ENCODE data around the gene NCOA6.
"Not testable (repeated sequence)": the region's sequence is repeated elsewhere in the genome, so short reads cannot be mapped to it uniquely, and the experiment has no call there.

Gene NCOA6

GRCh38 chr20:34773726-34774125 is 51.7 kb downstream of the NCOA6 start:
- DNase-seq = no peak

DNA sequence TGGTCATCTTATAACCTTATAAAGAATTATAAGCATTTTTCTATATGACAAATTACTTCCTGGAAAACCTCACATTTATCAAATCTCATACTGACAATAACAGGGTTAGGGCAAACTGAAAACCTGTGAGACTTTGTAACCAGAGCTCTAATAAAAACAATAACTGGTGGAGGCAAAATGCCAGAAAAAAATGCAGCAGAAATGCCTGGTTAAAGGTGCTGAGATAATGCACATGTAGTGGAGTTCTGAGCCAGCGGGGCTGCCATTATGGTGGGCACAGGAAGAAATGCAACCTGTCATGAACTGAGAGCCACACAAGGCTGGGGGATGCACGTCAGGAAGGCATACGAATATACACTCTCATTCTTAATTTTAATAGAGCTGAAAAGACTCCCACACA is 53.0 kb downstream of the NCOA6 start:
- no peak for DNase-seq

GRCh38 chr20:34771680-34772081 is 53.8 kb downstream of the NCOA6 start:
- no peak for DNase-seq

- no peak for DNase-seq
Measured at GRCh38 chr20:34768096-34768495, 57.4 kb downstream of the NCOA6 start.

DNA sequence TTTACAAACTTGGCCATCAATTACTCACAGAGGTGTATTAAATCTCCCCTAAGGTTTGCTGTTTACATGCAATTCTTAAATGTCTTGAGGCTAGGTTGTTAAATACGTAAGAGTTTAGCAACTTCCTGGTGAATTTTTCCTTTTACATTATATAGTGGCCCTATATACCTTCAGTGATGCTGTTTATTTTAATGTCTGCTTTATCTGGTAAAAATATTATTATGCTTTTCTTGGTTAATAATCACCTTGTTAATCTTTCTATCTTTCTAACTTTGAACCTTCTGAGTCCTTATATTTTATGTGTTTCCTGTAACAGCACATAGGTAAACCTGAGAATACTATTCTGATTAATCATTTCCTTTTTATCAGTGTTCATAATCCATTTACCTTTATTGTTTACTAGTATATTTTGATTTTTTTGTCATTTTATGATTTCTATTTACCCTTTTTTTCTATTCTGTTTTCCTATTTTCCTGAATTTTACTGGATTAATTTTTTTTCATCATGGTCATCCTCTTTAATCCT is 63.4 kb downstream of the NCOA6 start:
- no peak for DNase-seq

DNA sequence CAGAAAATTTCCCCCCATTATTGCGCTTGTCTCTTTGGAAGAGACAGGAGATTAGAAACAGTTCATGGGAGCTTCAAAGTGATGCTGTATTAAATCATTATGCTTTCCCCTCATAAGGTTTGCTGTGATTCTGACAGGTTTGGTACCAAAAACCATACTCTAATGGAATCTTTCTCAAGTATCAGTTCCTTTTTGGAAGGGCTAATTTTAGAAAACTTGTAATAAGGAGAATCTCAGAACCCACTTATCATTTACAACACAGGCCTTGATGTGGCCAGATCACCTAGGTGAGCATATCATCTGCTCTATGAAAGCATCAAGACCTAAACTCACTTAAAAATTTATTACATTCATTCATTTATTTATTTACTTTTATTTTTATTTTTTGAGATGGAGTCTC is 70.1 kb downstream of the NCOA6 start:
- no peak for DNase-seq

DNA sequence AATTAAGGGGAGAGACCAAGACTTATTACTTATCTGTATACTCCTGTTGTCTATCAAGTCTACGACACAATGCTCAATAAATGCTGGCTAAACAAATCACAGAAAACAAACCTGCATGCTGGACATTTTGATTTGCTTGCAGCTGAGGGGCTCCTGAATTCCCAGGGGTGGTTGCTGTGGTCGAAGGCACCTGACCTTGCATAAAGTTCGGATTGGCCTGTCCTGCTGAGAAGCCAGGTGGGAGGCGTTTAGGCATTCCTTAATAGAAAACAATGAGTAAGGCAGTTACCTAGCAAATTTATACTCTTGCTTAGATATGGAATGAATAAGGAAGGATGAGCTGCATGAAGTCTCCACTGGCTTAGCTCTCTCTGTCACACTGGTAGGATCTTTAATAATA is 70.8 kb downstream of the NCOA6 start:
- no peak for DNase-seq

GRCh38 chr20:34753706-34754461 is 71.6 kb downstream of the NCOA6 start:
- no peak for DNase-seq

DNA sequence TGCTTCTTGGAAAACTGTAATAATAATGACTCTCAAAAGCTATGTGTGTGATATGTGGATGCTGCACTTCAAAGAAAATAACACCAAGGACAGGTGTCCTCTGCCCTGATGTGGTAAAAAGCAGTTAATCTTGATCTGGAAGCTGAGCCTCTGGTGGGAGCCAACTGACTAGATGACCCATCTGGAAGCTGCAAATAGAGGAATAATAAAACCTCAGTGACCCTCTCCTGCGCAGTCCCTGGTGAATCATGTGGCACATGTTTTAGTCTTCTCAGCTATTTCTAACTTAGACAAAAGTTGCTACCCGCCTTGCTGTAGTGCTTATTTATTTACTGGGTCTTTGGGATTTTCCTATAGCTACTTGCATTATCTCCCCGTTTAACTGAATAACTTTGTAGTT is 74.0 kb downstream of the NCOA6 start:
- no peak for DNase-seq

DNA sequence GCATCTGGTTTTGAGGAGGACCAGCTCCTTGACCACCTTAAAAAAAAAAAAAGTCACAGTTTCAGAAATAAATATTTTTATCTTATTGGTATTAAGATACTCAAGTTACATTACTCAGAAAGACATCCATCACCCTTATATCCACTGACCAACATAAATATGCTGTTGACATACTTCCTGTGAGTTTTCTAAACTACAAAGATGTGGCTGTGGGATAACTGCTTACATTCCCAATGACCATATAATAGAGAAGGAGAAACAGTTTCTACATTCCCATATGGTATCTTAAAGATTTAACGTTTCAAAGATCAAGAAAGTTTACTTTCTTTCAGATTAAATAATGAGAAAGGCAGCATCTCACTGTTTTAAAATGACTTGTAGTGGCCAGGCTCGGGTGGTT is 75.0 kb downstream of the NCOA6 start:
- DNase-seq = no peak

DNA sequence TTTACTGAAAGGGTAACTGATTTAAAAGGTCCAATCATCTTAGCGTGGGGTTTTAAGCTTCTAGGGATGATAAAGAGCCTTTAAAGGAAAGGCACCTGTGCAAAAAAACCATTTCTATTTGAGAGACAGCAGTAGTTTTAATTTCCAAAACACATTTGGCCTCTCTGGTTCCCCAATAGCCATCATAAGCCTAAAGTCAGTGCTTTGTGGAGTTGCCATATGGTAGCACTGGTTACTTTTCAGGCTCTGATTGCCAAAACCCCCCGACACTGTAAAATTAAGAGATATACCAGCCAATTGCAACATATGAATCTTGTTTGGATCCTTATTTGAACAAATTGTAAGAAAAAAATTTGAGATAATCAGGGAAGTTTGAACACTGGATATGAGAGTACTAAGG is 76.7 kb downstream of the NCOA6 start:
- DNase-seq = no peak

- no peak for DNase-seq
Measured at GRCh38 chr20:34747479-34747878, 78.0 kb downstream of the NCOA6 start.

DNA sequence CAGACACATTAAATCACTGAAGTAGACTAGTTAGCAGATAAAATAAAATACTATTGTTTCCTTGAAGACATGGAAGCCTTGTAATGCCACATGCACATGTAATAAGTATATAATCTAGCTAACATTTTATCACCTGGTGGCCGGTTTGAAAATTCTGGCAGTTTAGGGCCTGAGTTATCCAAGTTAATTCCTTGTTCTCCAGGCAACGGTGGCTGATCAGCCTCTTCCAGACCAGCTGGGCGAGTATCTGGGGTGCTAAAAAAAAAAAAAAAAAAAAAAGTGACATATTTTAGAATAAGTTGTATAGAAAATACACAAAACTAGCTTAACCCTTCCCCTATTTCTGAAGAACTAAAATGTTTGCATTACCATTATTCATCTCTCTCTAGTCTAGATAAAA is 78.8 kb downstream of the NCOA6 start:
- DNase-seq = no peak

GRCh38 chr20:34744847-34745246 is 80.6 kb downstream of the NCOA6 start:
- DNase-seq = no peak

GRCh38 chr20:34744340-34744739 is 81.1 kb downstream of the NCOA6 start:
- DNase-seq = no peak

DNA sequence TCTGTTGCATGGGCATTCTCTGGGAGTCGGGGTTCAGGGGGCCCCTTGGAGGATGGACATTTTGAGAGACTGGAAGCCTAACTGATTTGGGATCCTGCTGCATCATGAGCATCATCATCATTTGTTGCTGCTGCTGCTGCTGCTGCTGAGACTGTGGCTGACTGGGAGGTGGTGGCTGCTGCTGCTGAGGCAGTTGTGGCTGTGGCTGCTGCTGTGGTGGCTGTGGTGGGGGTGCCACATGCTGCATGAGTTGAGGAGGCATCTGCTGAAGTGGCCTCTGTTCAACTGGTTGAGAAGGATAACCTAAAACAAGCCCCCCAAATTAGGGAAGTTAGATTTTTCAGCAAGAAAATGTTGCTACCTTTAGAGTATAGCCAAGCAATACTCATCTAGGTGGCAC is 82.4 kb downstream of the NCOA6 start:
- no peak for DNase-seq

- DNase-seq = no peak
Measured at GRCh38 chr20:34736106-34736735, 89.2 kb downstream of the NCOA6 start.

GRCh38 chr20:34732523-34732922 is 92.9 kb downstream of the NCOA6 start:
- DNase-seq = no peak

DNA sequence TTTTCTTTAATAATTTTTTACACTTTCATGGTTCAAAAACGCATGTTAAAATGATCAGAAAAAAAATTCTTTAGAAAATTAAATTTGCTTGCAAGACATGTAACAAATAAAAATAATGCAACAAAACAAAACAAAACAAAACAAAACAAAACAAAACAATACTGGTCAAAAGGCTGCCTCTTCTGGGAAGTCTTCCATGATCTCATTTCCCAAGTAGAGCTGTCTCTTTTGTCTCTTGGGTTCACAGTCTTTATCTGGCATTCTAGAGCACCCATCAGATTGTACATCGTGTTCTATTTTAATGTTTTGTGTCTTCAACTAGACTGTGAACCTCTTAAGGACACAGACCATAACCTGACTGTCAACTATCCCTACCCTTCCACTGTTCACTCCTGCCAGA is 96.0 kb downstream of the NCOA6 start:
- no peak for DNase-seq

GRCh38 chr20:34724172-34724571 is 101.3 kb downstream of the NCOA6 start:
- DNase-seq = no peak

DNA sequence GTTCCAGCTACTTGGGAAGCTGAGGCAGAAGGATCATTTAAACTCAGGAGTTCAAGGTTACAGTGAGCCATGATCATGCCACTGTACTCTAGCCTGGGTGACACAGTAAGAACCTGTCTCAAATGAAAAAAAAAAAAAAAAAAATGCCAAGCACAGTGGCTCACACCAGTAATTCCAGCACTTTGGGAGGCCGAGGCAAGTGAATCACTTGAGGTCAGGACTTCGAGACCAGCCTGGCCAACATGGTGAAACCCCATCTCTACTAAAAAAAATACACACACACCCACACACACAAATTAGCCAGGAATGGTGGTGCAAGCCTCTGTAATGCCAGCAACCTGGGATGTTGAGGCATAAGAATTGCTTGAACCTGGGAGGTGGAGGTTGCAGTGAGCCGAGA is 102.9 kb downstream of the NCOA6 start:
- not testable (repeated sequence) for DNase-seq

DNA sequence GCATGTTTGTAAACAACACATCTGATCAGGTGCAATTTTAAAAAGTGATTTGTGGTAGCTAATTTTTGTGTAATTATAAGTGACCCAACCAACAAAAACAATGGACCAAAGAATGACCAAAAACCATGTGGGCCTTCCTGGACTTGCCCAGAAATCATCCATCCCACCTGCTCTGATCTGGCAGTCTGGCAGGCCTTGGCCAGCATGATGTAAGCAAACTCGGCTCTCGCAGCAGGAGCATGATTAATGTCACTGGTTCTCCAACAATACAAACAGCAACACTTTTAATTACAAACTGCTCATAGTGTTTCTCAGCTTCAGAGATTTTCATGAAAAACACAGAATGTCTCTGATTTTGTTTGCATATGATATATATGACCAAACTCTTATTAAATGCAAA is 105.2 kb downstream of the NCOA6 start:
- no peak for DNase-seq

- DNase-seq = not testable (repeated sequence)
Measured at GRCh38 chr20:34719242-34720017, 106.0 kb downstream of the NCOA6 start.

Measured in stimulated activated CD4-positive, alpha-beta T cell treated with anti-CD3 and anti-CD28 coated beads, Interleukin-2, amount 100 ng/mL, for 24 hours (primary cell).